GM10266 (cell line): ENCODE data around the gene THAP7.
A peak's percentile ranks its signal among the peaks of the same experiment; 100 is the strongest.

ENCODE experiments used
- DNase-seq: peaks from one replicate; pipeline ENCODE4 v3.0.0; 2012; ENCODE audit errors: extremely low spot score
- TF ChIP-seq, protein P1 (sequence below): IDR thresholded peaks from 2 replicates; pipeline ENCODE4 v1.5.1; 2012; ENCODE audit warnings: mild to moderate bottlenecking, low read depth; ENCODE audit not compliant: control insufficient read depth, insufficient read depth; ENCODE audit errors: missing control alignments

Gene THAP7

GRCh38 chr22:20986365-20986764 is 15.6 kb downstream of the THAP7 start:
- TF ChIP-seq, protein P1, sequence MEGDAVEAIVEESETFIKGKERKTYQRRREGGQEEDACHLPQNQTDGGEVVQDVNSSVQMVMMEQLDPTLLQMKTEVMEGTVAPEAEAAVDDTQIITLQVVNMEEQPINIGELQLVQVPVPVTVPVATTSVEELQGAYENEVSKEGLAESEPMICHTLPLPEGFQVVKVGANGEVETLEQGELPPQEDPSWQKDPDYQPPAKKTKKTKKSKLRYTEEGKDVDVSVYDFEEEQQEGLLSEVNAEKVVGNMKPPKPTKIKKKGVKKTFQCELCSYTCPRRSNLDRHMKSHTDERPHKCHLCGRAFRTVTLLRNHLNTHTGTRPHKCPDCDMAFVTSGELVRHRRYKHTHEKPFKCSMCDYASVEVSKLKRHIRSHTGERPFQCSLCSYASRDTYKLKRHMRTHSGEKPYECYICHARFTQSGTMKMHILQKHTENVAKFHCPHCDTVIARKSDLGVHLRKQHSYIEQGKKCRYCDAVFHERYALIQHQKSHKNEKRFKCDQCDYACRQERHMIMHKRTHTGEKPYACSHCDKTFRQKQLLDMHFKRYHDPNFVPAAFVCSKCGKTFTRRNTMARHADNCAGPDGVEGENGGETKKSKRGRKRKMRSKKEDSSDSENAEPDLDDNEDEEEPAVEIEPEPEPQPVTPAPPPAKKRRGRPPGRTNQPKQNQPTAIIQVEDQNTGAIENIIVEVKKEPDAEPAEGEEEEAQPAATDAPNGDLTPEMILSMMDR, result no peak
- DNase-seq, result no peak

DNA sequence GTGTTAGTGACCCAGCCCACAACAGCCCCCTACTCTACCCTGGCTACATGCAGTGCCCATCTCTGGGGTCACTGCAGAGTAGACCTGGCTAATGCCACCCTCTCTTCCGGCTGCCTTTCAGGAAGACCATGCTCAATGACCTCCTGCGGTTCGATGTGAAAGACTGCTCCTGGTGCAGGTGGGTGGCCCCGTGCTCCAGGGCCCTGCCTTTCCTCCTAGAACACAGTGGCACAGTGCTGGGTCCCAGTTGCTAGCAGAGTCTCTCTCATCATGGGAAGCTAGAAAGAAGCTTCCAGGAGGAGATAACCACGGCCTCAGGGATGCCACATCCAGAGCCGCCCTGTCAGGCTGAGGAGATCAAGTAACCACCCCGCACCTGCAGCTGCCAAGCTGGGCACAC is 16.2 kb downstream of the THAP7 start:
- DNase-seq, result no peak
- TF ChIP-seq, protein P1, result no peak

DNA sequence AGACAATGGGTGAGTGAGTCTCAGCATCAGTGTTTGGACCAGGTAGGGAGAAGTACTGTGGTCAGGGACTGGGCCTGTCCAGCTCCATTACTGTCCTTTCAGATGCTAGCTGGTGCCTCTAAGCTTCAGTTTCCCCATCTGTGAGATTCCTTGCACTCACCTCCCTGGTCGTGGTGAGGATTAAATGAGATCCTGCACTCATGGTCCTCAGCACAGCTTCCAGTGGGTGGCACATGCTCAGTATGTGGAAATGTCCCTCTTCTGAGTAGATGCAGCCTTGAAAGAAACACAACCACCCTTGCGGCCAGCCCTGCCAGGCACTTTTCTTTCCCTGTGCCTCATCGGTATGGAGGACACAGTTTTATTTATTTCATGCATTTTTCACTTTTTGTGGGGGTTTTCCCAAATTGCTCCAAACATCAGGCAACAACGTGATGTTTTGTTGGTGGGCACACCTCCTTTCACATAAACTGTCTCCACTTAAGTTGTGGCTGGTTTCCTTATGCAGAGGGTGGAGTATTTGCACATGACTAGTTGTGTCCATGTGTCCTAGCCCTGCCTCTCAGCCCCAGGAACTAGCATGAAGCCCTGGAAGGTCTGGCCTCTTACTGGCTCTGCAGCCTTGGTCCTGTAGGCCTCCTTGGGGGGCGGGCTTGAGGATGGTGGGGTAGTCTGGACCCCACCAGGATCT is 18.7 kb downstream of the THAP7 start:
- no peak for DNase-seq
- TF ChIP-seq, protein P1, result no peak

DNA sequence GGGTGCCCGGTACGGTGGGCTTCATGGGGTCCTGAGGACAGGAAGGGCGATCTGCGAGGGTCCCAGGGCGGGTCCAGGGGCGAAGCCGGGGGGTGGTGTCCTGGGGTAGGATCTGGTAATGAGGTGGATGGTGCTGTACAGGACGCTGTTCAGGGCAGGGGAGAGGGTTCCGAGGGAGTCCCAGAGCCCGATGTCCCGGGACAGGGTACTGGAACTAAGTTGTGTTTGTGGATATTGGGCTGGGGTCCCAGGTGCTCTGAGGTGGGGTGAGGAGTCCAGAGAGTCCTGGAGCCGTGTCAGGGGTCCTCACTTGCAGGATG is 19.4 kb downstream of the THAP7 start:
- TF ChIP-seq, protein P1, result no peak
- DNase-seq, result no peak

GRCh38 chr22:20981787-20982562 is 19.9 kb downstream of the THAP7 start, which contains the start of gene LZTR1:
Gene LZTR1 (plus strand): TSS chr22:20982297. CDS start chr22:20982372, 75 bp downstream.
- TF ChIP-seq, protein P1, result peak; percentile 67
- peak; percentile 90 for DNase-seq

DNA sequence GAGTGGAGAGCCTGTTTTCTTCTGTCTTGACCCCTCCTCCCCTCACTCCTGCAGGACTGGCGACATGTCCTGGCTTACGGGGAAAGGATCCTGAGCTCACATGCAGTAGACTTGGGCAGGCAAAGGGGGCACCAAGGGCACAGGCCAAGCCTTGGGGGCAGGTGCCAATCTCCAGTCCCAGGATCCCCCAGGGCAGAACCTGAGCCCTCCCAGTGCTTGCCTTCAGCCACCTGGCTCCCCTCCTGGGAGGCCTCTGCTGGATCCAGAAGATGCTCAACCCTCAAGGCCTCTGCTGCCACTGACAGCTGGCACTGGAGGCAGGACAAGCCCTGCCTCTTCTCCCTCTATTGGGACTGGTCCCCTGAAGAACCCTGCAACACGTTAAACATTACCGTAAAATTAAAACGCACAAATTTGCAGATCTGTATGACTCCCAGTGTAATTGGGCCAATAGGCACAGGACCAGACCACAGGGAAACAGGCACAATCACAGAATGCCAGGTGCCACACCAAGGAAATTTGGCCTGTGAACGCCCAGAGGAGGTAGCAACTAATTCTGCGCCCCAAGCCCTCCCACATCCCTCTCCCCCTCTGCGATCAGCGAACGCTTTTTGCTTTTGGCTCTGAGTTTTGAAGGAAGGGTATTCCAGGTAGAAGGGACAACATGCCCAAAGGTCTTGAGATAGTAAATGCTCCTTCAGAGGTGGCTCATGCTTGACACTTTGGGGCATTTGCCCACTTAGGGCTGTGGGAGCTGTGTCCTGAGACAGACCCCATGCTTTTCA is 20.8 kb downstream of the THAP7 start:
- TF ChIP-seq, protein P1, result no peak
- DNase-seq, result no peak
